GM21723 (cell line): ENCODE measurements around the gene RASA3.
"Not testable (repeated sequence)": the region's sequence is repeated elsewhere in the genome, so short reads cannot be mapped to it uniquely, and the experiment has no call there.

Experiments used
- ATAC-seq: cut with Tn5 transposase; IDR thresholded peaks from one replicate; pipeline ENCODE4 v1.9.1; 2021; ENCODE audit warnings: mild to moderate bottlenecking, moderate library complexity; ENCODE audit not compliant: unreplicated experiment

Gene RASA3

GRCh38 chr13:114155926-114156883, 23.8 kb upstream of the RASA3 start:
- ATAC-seq = no peak

- ATAC-seq = no peak
These were observed 22.9 kb upstream of the RASA3 start for GRCh38 chr13:114155320-114155719.

- ATAC-seq = no peak
These were observed 22.1 kb upstream of the RASA3 start for GRCh38 chr13:114154476-114154875.

GRCh38 chr13:114153485-114154080, 21.2 kb upstream of the RASA3 start:
- ATAC-seq = no peak

GRCh38 chr13:114152831-114153371, 20.5 kb upstream of the RASA3 start:
- ATAC-seq = no peak

GRCh38 chr13:114152285-114152645, 19.8 kb upstream of the RASA3 start:
- ATAC-seq = no peak

- no peak for ATAC-seq
These were observed 19.3 kb upstream of the RASA3 start for GRCh38 chr13:114151565-114152284.

- ATAC-seq = no peak
These were observed 18.6 kb upstream of the RASA3 start for GRCh38 chr13:114151031-114151430.

- ATAC-seq = no peak
These were observed 17.6 kb upstream of the RASA3 start for GRCh38 chr13:114149774-114150740.

- ATAC-seq = not testable (repeated sequence)
These were observed 16.5 kb upstream of the RASA3 start for GRCh38 chr13:114148886-114149285.

GRCh38 chr13:114148521-114148855, 16.1 kb upstream of the RASA3 start:
- peak; percentile 86 for ATAC-seq

- no peak for ATAC-seq
These were observed 15.5 kb upstream of the RASA3 start for GRCh38 chr13:114147803-114148520.

- no peak for ATAC-seq
These were observed 14.2 kb upstream of the RASA3 start for GRCh38 chr13:114146629-114147028.

- ATAC-seq = no peak
These were observed 13.8 kb upstream of the RASA3 start for GRCh38 chr13:114146173-114146572.

GRCh38 chr13:114145722-114146121, 13.3 kb upstream of the RASA3 start:
- ATAC-seq = no peak

GRCh38 chr13:114145256-114145655, 12.8 kb upstream of the RASA3 start:
- ATAC-seq = no peak

- ATAC-seq = no peak
These were observed 12.3 kb upstream of the RASA3 start for GRCh38 chr13:114144606-114145244.

- peak; percentile 54 for ATAC-seq
These were observed 11.6 kb upstream of the RASA3 start for GRCh38 chr13:114143806-114144605.
